CD14-positive monocyte (primary cell): Measurements from ENCODE around the gene FGF6. TPM values are rescaled to one million over a fixed set of nuclear protein-coding genes. Genes with fewer than 3 reads are reported as not detected.

Experiments used
- DNase-seq, 3 donors: peaks; one replicate each; pipeline ENCODE4 v3.0.0-alpha.2; 2011 to 2022
- H2AFZ ChIP-seq: 2 replicates; pipeline ENCODE4 v1.6.0; 2012; ENCODE audit warnings: mild to moderate bottlenecking, low read depth, low read length, inconsistent platforms; ENCODE audit not compliant: insufficient read depth, poor library complexity, severe bottlenecking
- H3K27ac ChIP-seq, 2 donors: 1 replicate in 1 of 2; 2 replicates in 1 of 2; pipeline ENCODE4 v1.5.1; 2012 to 2013; ENCODE audit warnings: low read length in 2 of 2, control low read depth in 1 of 2, inconsistent platforms in 1 of 2, low read depth in 1 of 2, mild to moderate bottlenecking in 1 of 2
- H3K27me3 ChIP-seq, 2 donors: one replicate each; pipeline versions ENCODE4 v1.6.0 to v1.6.1; 2011 to 2013; ENCODE audit warnings: low read length in 2 of 2; ENCODE audit not compliant: control insufficient read depth in 2 of 2, insufficient read depth in 2 of 2
- H3K36me3 ChIP-seq, 2 donors: replicated peaks in 1 of 2; 1 replicate in 1 of 2; 2 replicates in 1 of 2; pipeline versions ENCODE4 v1.5.1 to v1.6.1; 2012 to 2013; ENCODE audit warnings: low read length in 2 of 2, control low read depth in 1 of 2, inconsistent platforms in 1 of 2, mild to moderate bottlenecking in 1 of 2; ENCODE audit not compliant: insufficient read depth in 2 of 2, control insufficient read depth in 1 of 2
- H3K4me1 ChIP-seq, 2 donors: 1 replicate in 1 of 2; 2 replicates in 1 of 2; pipeline versions ENCODE4 v1.5.1 to v1.6.1; 2012 to 2013; ENCODE audit warnings: low read length in 2 of 2, control low read depth in 1 of 2, inconsistent platforms in 1 of 2, mild to moderate bottlenecking in 1 of 2, moderate library complexity in 1 of 2; ENCODE audit not compliant: insufficient read depth in 2 of 2, control insufficient read depth in 1 of 2
- H3K4me2 ChIP-seq: replicated peaks from 2 replicates; pipeline ENCODE3; 2012; ENCODE audit warnings: low read length, moderate library complexity, mild to moderate bottlenecking; ENCODE audit not compliant: poor library complexity, severe bottlenecking; ENCODE audit errors: extremely low read depth
- H3K4me3 ChIP-seq, 3 experiments: fragments of 200-600 bp in 1 of 3; sonication (generic) in 1 of 3; replicated peaks in 1 of 3; 1 replicate in 2 of 3; 2 replicates in 1 of 3; pipeline ENCODE4 v1.5.1; 2011 to 2013; ENCODE audit warnings: low read length in 3 of 3, mild to moderate bottlenecking in 3 of 3, control low read depth in 2 of 3, low read depth in 2 of 3, inconsistent platforms in 1 of 3, moderate library complexity in 1 of 3
- H3K79me2 ChIP-seq: 2 replicates; pipeline ENCODE4 v1.6.0; 2012; ENCODE audit warnings: mild to moderate bottlenecking, control low read depth, inconsistent platforms, low read length, moderate library complexity; ENCODE audit not compliant: insufficient read depth
- H3K9ac ChIP-seq: 2 replicates; pipeline ENCODE4 v1.6.0; 2017; ENCODE audit warnings: low read length, mild to moderate bottlenecking; ENCODE audit not compliant: insufficient read depth, poor library complexity, severe bottlenecking
- H3K9me3 ChIP-seq, 2 donors: replicated peaks in 1 of 2; 1 replicate in 1 of 2; 2 replicates in 1 of 2; pipeline versions ENCODE4 v1.5.1 to v1.6.1; 2012 to 2013; ENCODE audit warnings: low read length in 2 of 2, control low read depth in 1 of 2; ENCODE audit not compliant: control insufficient read depth in 1 of 2, insufficient read depth in 1 of 2
- H4K20me1 ChIP-seq: 2 replicates; pipeline ENCODE4 v1.6.0; 2012; ENCODE audit warnings: mild to moderate bottlenecking, low read length, control low read depth, moderate library complexity; ENCODE audit not compliant: insufficient read depth
- H3K27ac Mint-ChIP-seq, 7 donors: one replicate each; pipeline ENCODE4 v1.8.0; 2020; ENCODE audit warnings: mild to moderate bottlenecking in 7 of 7, mixed read lengths in 7 of 7, moderate library complexity in 6 of 7, inconsistent platforms in 2 of 7
- H3K27me3 Mint-ChIP-seq, 3 donors: one replicate each; pipeline ENCODE4 v1.8.0; 2021 to 2022; ENCODE audit warnings: low read depth in 3 of 3, mild to moderate bottlenecking in 3 of 3, mixed read lengths in 3 of 3, moderate library complexity in 3 of 3, inconsistent platforms in 1 of 3
- H3K36me3 Mint-ChIP-seq, 2 donors: one replicate each; pipeline ENCODE4 v1.8.0; 2020; ENCODE audit warnings: mixed read lengths in 2 of 2, inconsistent platforms in 1 of 2, mild to moderate bottlenecking in 1 of 2
- H3K4me1 Mint-ChIP-seq: one replicate; pipeline ENCODE4 v1.8.0; 2020; ENCODE audit warnings: mild to moderate bottlenecking, mixed read lengths
- H3K4me3 Mint-ChIP-seq, 2 donors: one replicate each; pipeline ENCODE4 v1.8.0; 2020; ENCODE audit warnings: mild to moderate bottlenecking in 2 of 2, mixed read lengths in 2 of 2, moderate library complexity in 1 of 2
- H3K9me3 Mint-ChIP-seq, 7 donors: one replicate each; pipeline ENCODE4 v1.8.0; 2020 to 2022; ENCODE audit warnings: mixed read lengths in 7 of 7, mild to moderate bottlenecking in 6 of 7, moderate library complexity in 6 of 7, inconsistent platforms in 2 of 7
- CTCF ChIP-seq: fragments of 200-600 bp; IDR thresholded peaks from one replicate; pipeline ENCODE4 v1.8.0; 2022; ENCODE audit warnings: antibody characterized with exemption, mild to moderate bottlenecking
- whole genome bisulfite sequencing: methylation state at CpG from one replicate; pipeline ENCODE4 v1.1.5; 2013; ENCODE audit warnings: missing lambda C conversion rate; ENCODE audit not compliant: insufficient coverage; 5-methylcytosine and 5-hydroxymethylcytosine counted together
- intact Hi-C, 2 donors: fragments of 100-400 bp; cut with micrococcal nuclease; formaldehyde crosslinking; loops; one replicate each; pipeline versions ENCODE4 v1.15.0 to v1.15.1; 2023
- polyA plus RNA-seq, 3 donors: library from polyadenylated mRNA; depleted of rRNA in 1 of 3; unstranded in 2 of 3; stranded (reverse) in 1 of 3; fragments of 300-500 nt in 2 of 3; fragments of >200 nt in 1 of 3; fragmentation: Illumina TruSeq in 2 of 3; gene quantifications; 1 replicate in 2 of 3; 2 replicates in 1 of 3; pipeline ENCODE4 v1.2.3, GENCODE V29; 2012 to 2021

FGF6 gene
- polyA plus RNA-seq, 3 donors: not detected

DNA sequence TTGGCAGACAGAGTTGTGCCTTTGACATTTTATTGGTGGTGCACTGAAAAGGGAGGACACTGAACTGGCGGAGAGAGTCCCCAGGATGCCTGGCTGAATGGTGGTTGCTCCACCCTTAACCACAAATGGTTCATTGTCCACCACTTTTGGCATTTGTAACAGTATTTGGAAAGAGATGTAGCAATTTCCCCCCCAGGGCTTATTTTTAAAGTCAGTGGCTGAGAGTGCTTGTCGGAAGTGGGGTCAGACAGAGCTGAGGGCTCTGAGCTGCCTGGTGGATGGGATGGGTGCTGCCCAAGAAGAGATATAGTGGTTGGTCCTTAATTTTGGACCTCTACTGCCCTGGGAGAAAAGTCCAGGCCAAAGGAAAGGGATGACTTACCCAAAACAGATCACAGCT, 31.5 kb upstream of the FGF6 start:
- 0% methylated on average over 1 of the region's 2 CpGs for WGBS
- H3K4me1 ChIP-seq: peaks cover 23 to 34% of the 10 kb centered on the region in 2 donors
- no peaks in the 10 kb centered on the region for H3K79me2 ChIP-seq
- H3K27me3 Mint-ChIP-seq: peaks cover 53 to 66% (median 56%) of the 10 kb centered on the region in 3 donors
- DNase-seq: peak; percentile 35 to 57 (median 37)
- H3K27me3 ChIP-seq: peaks cover 47 to 53% of the 10 kb centered on the region in 2 donors
- no peak overlapping the region for H2AFZ ChIP-seq
- no peaks in the 10 kb centered on the region for H4K20me1 ChIP-seq
- intact Hi-C loops: no loop called here
- peak overlapping the region in 1 of 3 experiments; percentile 10 for H3K4me3 ChIP-seq
- H3K4me2 ChIP-seq: peak overlapping the region; percentile 35
- no peak for TF ChIP-seq CTCF
- no peak overlapping the region for H3K27ac ChIP-seq
- H3K4me1 Mint-ChIP-seq: peaks cover 39% of the 10 kb centered on the region
- peaks cover 11 to 18% of the 10 kb centered on the region in 2 donors for H3K36me3 Mint-ChIP-seq
- H3K36me3 ChIP-seq: no peaks in the 10 kb centered on the region
- peak overlapping the region in 1 of 7 donors; percentile 66 for H3K27ac Mint-ChIP-seq
- H3K9ac ChIP-seq: no peak overlapping the region
- peaks cover 0 to 22% of the 10 kb centered on the region in 2 donors for H3K9me3 ChIP-seq
- H3K4me3 Mint-ChIP-seq: peak overlapping the region in 1 of 2 donors; percentile 46
- H3K9me3 Mint-ChIP-seq: peaks cover 17 to 39% (median 27%) of the 10 kb centered on the region in 7 donors

DNA sequence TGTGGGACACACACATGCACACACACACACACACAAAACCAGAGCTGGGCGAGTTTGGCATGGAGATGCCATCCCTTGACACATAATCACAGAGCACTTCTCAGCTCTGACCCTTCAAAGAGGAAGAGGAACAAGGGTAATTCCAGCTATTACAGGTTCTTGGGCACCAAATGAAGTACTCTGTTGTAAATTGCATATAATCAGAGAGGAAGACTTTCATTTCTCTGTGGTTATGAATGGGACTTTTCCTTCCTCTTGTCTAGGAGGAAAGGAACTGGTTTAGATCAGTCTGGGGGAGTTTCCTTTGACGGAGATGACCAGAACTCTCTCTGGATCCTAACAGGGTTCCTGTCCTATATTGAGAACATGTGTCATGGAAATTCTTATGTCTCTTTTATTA, 26.4 kb upstream of the FGF6 start:
- WGBS: no CpG with 5 or more reads among the region's 2 CpGs
- H3K4me3 ChIP-seq: no peak overlapping the region
- peaks cover 39% of the 10 kb centered on the region for H3K4me1 Mint-ChIP-seq
- H3K9ac ChIP-seq: no peak overlapping the region
- no peaks in the 10 kb centered on the region for H4K20me1 ChIP-seq
- TF ChIP-seq CTCF: no peak
- H2AFZ ChIP-seq: no peak overlapping the region
- H3K27me3 ChIP-seq: peaks cover 65 to 78% of the 10 kb centered on the region in 2 donors
- H3K9me3 ChIP-seq: no peaks in the 10 kb centered on the region
- intact Hi-C loops: no loop called here
- H3K36me3 Mint-ChIP-seq: peaks cover 2 to 10% of the 10 kb centered on the region in 2 donors
- H3K4me3 Mint-ChIP-seq: peak overlapping the region in 1 of 2 donors; percentile 82
- peaks cover 0 to 5% (median 0%) of the 10 kb centered on the region in 7 donors for H3K9me3 Mint-ChIP-seq
- no peaks in the 10 kb centered on the region for H3K36me3 ChIP-seq
- peaks cover 32 to 40% of the 10 kb centered on the region in 2 donors for H3K4me1 ChIP-seq
- peak overlapping the region; percentile 6 to 43 for H3K27ac ChIP-seq
- H3K27me3 Mint-ChIP-seq: peaks cover 52 to 72% (median 67%) of the 10 kb centered on the region in 3 donors
- peak; percentile 67 to 93 (median 73) for DNase-seq
- peak overlapping the region in 6 of 7 donors; percentile 79 to 90 (median 90) for H3K27ac Mint-ChIP-seq
- H3K4me2 ChIP-seq: peak overlapping the region; percentile 17
- no peaks in the 10 kb centered on the region for H3K79me2 ChIP-seq
